ENCODE results near the gene WDSUB1.

Gene WDSUB1

DNA sequence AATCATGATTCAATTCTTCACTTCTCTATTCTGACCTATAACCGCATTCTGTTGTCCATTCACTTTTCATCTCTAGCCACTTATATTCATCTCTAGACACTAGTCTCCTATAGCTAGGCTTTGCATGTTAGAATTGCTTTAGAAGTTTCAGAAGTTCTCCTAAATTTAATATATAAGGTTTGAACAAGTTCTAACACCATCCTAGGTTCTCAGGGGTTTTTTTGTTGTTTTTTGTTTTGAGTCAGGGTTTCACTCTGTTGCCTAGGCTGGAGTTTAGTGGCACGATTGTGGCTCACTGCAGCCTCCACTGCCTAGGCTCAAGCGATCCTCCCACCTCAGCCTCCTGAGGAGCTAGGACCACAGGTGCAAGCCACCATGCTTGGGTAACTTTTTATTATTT lies 19.9 kb downstream of the WDSUB1 start:
- DNase-seq (ENCODE audit: low read depth in 1 of 2, low spot score in 1 of 2), result no peak

DNA sequence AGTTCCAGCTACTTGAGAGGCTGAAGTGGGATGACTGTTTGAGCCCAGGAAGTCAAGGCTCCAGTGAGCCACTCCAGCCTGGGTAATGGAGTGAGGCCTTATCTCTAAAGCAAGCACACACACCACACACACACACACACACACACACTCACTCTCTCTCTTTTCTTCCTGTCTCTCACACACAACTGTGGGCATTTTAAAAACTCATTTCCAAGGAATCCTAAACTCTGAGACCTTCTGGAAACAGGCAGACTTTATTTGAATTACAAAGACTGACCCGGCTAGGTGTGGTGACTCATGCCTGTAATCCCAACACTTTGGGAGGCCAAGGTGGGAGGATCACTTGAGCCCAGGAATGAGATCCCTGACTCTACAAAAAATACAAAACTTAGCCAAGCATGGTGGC lies 21.3 kb downstream of the WDSUB1 start:
- no peak for DNase-seq (ENCODE audit: low read depth in 1 of 2, low spot score in 1 of 2)

DNA sequence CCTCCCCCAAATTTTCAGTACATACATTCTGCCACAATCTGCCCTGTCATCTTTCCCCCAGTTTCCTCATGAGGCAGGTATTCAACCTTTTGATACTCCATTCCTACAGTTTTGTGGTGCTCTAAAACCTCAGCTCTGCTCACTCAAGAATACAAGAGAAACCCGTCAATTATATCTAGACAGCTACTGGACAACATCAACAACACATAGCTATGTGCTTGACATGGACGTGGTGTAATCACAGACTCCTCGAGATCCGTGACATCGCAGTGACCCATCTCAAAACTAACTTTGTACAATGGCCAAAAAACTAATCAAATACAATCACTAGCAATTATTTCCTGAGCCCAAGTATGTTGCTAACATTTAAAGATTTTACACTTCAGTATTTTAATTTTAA lies 23.6 kb downstream of the WDSUB1 start:
- DNase-seq (ENCODE audit: low read depth in 1 of 2, low spot score in 1 of 2), result no peak

DNA sequence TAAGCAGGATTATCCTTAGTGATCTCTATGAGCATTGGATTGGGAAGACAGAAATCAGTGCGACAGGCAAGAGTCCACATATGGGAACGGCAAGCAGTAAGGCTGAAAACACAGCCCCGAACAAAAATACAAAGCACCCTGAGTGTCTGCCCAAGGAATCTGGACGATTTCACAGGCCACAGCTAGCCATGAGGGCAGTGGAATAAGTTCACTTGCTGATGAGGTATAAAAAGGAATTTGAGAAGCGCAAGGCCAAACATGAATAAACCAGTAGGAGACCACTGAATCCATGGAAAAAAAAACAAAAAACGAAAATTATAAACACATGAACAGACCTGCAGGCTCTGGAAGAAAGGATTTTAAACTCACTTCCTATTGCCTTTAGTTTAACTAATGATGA lies 24.3 kb downstream of the WDSUB1 start:
- DNase-seq (ENCODE audit: low read depth in 1 of 2, low spot score in 1 of 2), result no peak

DNA sequence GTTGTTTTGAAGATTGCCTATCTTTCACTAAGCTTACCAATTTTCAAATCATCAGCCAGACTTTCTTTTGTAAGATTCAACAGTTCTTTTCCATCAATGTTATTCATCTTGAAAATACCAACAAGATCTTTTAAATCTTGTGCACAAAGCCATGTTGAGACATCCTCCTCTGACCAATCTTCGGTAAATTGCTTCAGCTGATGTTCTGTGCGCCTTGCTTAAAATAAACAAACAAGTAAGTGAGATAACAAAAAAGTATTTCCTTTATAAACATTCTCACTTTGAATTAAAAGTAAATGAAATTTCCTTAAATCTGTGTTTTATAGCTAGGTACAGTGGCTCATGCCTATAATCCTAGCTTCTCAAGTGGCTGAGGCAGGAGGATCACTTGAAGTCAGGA lies 30.3 kb downstream of the WDSUB1 start:
- DNase-seq (ENCODE audit: low read depth in 1 of 2, low spot score in 1 of 2), result no peak

DNA sequence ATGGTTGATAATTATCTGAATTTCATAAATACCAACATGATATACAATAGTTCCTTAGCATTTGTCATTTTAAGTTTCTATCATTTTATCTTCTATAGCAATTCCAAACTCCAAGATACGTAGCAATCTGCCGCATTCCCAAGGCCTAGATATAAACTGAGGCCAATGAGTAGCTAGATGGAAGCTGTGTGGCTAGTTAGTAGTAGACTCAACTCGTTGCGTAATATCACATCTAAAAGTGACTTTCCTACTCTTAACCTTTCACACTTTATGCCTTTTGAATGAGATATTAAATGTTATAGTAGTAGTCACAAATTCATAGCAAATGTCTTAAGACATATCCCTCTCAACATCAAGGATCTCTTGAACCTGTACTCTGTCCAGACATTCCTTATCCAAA lies 33.6 kb downstream of the WDSUB1 start:
- no peak for DNase-seq (ENCODE audit: low read depth in 1 of 2, low spot score in 1 of 2)

DNA sequence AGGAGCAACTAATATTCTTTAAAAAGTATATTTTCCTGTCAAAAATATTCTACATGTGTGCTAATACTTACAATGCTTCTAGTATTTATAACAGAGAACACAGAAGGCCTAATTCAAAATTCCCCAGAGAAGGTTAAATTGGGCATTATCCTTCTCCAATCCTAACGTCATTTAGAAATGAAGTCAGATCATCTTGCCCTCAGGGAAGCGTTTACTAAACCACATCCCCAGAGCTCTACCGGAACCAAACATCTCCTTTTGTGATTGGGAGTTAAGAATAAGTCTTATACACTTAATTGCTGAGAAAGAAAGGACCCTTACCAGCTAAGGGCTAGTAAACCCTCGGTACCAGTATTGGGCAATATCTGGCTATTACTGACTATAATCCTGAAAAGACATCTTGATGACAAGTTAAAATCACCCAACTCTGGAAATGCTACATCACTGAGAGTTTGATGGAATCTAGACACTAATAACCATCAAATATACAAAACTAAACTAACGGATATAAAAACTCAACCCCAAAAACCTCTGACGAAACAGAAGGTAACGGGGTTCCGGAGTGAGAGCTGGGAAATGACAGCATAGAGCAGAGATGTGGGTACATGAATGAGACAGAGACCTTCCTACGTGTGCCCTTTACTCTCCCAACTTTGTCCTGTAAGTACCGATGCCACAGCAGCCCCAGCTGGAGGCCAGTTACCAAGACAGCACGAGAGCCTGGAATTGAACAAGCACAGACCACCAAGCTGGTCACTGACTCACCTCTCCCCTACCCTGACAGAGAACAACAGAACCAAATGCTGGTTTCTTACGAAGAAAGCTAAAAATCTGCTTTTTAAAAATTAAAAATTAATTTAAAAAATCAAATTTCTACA lies 35.0 kb downstream of the WDSUB1 start:
- no peak for DNase-seq (ENCODE audit: low read depth in 1 of 2, low spot score in 1 of 2)

DNA sequence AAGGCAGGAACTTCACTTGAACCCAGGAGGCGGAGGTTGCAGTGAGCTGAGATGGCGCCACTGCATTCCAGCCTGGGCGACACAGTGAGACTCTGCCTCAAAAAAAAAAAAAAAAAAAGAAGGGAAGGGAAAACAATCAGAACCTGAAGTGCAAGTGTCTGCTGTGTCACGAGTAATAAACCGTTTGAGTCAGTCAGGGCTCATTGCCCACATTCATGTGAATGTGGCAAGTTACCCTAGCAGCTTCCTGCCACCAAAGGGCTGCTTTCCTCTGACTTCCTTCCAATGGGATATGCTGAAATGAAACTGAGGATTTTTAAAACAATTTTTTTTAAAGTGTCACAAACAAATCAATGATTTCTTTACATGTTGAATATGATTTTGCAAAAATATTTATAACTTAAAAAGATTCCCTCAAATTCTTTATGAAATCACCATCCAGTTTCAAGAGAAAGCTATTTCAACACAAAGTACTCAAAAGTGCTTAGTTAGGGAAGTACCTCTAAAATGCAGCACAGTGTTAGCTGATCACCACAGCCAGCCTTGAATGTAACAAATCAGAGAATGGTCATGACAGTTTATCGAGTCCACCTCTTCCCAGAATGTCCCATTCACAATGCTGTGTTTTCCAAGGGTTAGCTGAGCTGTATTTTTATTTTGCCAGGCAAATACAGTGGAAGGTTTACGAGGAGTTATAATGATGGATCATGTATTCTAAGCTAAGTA lies 36.4 kb downstream of the WDSUB1 start:
- DNase-seq (ENCODE audit: low read depth in 1 of 2, low spot score in 1 of 2), result no peak

DNA sequence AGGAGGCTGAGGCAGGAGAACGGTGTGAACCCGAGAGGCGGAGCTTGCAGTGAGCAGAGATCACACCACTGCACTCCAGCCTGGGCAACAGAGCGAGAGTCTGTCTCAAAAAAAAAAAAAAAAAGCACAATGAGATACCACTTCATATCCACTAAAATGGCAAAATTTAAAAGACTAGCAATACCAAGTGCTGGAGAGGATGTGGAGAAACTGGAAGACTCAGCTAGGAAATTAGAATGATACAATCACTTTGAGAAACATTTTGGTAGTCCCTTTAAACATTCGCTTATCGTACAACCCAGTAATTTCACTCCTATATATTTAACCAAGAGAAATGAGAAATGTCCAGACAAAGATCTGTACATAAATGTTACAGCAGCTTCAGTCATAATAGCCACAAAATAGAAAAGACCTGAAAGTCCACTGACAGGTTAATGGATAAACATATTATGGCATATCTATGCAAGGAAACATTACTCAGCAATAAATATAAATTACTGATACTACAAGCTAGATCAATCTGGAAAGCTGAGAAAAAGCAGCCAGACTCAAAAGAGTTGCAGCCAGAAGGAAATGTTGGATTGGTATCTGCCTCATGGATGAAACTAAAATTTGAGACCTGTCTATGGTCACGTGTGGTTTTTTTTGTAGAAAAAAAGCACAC lies 40.0 kb downstream of the WDSUB1 start:
- no peak for DNase-seq (ENCODE audit: low read depth in 1 of 2, low spot score in 1 of 2)

DNA sequence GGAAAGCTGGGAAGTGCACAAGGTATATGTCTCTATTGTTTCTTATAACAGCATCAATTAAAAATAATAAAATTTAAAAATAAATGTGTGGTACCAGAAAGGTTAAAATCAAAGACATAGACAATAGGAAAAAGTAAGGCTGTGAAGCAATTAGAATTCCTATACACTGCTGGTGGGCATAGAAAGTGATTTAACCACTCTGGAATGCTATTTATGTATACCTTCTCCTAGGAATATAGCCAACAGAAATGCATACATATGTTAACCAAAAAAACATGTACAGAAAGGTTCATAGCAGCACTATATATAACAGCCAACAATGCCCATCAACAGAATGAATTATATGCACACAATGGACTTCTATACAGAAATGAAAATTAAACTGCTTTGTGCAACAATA lies 43.0 kb downstream of the WDSUB1 start:
- no peak for DNase-seq (ENCODE audit: low read depth in 1 of 2, low spot score in 1 of 2)

DNA sequence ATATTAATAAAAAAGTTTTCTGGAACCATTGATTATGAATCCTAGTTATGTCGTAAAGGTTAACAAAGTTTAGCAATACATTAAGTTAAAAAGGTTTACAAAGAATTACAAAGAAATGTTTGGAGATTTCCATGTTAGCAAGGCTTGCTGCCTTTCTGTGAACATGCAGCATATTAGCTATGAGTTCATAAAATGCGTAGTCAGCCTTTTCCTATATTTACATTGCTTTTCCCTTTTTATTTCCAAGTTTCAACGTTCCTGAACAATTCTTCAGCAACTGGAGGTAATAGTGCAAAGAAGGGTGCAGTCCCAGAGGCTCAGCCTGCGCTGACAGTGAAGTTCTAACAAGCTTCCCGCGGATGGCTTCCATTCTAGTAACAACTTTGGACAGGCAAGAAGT lies 51.6 kb downstream of the WDSUB1 start:
- DNase-seq (ENCODE audit: low read depth in 1 of 2, low spot score in 1 of 2), result no peak

DNA sequence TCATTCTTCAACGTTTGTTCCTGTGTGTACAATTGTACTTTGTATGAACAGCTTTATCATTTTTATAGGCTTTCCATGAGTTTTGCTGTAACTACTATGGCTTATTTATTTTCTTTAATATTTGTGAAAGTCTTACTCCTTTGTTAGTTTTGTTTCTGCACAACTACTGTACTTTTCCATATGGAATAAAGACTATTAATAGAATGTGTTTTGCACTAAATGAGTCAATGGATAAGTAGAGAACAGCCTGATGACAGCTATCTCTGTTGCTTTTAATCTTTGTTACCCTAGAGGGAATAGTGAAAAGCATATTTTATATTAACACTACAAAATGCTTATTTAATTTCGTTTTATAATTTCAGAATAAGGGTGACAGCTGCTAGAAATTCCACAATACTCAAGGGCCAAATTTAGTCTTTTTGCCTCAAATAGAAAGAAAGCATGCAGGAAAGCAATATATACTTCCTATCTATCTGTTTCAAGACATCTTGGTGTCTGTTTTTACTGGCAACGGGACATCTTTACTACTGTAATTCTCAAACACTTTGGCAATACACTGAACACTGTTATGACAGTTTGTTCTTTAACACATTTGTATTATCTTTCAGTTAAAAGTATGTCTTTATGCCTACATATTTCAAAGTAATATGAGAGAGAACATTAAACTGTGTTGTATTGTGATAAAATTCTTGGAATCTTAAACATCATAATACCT lies 53.9 kb downstream of the WDSUB1 start:
- no peak for DNase-seq (ENCODE audit: low read depth in 1 of 2, low spot score in 1 of 2)

DNA sequence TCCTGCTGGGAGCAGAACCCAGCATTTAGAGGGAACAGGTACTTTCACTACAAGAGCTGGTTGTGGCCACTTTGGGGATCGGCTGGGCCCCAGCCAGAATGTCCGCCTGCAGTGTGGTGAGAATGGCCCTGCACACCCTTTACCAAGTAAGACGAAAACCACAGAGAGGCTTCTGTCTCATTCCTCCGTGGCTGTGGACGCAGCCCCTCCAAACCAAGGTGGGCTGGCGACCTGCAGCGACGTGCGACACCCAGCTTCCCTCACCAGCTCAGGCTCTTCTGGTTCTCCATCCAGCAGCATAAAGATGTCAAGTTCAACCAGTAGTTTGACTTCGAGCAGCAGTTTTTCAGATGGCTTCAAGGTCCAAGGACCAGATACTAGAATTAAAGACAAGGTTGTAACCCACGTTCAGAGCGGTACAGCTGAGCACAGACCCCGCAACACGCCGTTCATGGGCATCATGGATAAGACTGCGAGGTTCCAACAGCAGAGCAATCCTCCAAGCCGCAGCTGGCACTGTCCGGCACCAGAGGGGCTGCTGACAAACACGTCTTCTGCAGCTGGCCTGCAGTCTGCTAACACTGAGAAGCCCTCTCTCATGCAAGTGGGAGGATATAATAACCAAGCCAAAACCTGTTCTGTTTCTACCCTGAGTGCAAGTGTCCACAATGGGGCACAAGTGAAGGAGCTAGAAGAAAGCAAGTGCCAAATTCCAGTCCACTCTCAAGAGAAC lies 56.2 kb downstream of the WDSUB1 start:
- DNase-seq (ENCODE audit: low read depth in 1 of 2, low spot score in 1 of 2), result no peak

DNA sequence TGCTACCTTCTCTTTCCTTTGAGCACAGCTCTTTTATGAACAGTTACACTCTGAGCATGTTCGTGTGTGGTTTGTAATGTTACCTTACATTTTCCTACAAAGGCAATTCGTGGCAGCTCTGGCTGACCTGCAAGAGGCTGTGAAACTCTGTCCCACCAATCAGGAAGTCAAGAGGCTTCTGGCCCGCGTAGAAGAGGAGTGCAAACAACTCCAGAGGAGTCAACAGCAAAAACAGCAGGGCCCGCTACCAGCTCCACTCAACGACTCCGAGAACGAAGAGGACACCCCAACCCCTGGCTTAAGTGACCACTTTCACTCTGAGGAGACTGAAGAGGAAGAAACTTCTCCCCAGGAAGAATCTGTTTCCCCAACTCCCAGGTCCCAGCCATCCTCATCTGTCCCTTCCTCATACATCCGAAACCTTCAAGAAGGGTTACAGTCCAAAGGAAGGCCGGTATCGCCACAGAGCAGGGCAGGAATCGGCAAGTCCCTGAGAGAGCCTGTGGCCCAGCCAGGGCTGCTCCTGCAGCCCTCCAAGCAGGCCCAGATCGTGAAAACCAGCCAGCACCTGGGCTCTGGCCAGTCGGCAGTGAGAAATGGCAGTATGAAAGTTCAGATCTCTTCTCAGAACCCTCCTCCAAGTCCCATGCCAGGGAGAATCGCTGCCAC lies 56.9 kb downstream of the WDSUB1 start:
- no peak for DNase-seq (ENCODE audit: low read depth in 1 of 2, low spot score in 1 of 2)

DNA sequence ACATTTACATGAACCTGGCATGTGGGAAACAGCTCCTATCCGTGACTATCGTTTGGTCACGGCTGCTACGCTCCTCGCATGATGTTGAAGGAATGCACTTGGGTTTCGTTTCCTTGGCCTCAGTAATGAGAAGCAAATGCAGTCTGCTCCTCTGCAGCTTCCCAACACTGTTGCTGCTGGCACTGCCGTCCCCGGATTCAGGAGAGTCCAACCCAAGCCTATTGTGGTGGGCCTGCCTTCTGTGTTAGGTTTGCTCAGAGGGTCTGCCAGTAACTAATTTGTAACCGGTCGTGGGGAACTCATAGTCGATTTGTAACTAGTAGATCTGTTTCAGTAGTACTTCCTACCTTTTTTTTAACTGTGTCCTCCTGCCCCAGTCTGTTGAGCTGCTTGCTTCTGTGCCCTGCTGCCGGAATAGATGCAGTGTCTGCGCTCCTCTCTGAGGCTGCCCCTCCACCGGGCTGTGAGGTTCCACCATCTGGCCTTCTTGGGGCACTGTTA lies 58.4 kb downstream of the WDSUB1 start:
- DNase-seq (ENCODE audit: low read depth in 1 of 2, low spot score in 1 of 2), result no peak

DNA sequence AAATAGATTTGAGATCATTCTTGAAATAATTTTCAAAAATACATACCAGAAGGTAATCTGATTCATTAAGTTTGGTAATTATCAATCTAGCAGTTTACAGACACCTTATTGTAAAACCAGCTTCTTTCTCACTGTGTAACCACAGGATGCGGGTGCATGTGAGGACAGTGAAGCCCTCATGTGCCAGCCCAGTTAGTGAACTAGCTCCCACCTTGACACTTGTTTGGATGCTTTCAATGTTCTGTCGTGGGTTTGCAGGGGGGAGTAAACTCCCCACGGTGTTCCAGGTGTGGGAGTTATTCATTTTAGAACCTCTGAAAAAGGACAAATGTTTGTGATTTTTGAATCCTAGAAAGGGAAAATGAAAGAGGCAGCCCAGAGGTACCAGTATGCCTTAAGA lies 59.0 kb downstream of the WDSUB1 start:
- no peak for DNase-seq (ENCODE audit: low read depth in 1 of 2, low spot score in 1 of 2)

DNA sequence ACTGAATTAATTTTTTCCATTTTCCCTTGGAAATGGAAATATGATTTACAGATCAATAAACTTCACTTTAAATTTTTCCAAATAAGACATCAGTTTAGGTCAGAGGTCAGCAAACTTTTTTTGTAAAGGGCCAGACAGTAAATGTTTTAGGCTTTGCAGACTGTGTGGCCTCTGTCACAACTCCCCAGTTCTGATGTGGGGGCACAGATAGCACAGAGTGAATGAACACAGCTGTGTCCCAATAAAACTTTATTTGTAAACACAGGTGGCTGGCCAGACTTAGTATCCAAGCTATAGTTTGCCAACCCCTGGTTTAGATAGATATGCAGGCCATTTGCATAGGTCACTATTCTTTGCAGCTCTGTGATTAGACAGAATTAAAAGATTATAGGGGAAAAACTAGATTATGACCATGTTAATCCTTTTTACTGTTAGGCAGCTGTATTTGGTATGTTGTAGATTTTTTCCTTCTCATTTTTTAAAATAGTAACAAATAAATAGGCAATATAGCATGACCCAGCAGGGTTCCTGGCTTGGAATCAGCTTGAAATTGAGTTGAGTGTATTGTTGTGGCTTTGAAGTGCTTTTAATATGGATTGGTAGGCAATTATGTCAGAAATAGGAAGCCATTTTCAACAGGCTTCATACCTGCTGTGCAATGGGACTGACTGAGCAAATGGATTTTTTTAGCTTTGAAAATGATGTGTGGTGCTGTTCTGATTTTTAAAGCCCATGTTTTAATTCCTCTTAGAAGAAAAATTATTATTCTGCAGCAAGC lies 59.7 kb downstream of the WDSUB1 start:
- no peak for DNase-seq (ENCODE audit: low read depth in 1 of 2, low spot score in 1 of 2)

DNA sequence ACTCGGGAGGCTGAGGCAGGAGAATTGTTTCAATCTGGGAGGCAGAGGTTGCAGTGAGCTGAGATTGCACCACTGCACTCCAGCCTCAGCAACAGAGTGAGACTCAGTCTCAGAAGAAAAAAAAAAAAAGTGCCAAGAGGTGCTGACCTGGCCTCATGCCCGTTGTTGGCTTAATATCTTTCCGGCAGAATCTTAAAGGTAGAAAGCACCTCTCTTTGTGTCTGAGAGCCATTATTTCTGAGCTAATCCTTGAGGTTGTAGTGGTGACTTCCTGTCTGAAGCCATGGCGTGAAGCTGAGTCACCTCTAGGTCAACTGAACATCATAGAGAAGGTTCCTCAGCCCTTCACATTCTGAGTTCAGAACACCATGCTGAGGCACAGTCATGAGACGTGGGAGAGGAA lies 60.4 kb downstream of the WDSUB1 start:
- DNase-seq (ENCODE audit: low read depth in 1 of 2, low spot score in 1 of 2), result no peak
